ENCODE measurements around the gene KIF18B. TPM values are rescaled to one million over a fixed set of nuclear protein-coding genes. Genes with fewer than 3 reads are reported as not detected.

The KIF18B gene
- total and polyA plus RNA-seq, 2 donors (not counting 1 experiment from before 2014, with no cell fraction given): 0.44 to 0.48 TPM

- intact Hi-C loops (cut with micrococcal nuclease): loop anchor here (1.0 kb wide), 4 partner anchors 48 to 191 kb away; partner anchors contain the start of genes C1QL1, DBF4B, KIF18B and NMT1
- under 1% methylated on average over 54 of the region's 54 CpGs for WGBS (ENCODE audit: insufficient coverage)
- Mint-ChIP-seq H3K9me3 (ENCODE audit: insufficient read depth) (no peaks in the 10 kb centered on the region), H3K27ac (peak within 1 kb of the TSS; percentile 100), H3K4me1 (peaks cover 29% of the 10 kb centered on the region), H3K27me3 (no peaks in the 10 kb centered on the region), H3K4me3 (peak within 1 kb of the TSS; percentile 98)
- no peaks in the 10 kb centered on the region for H3K9me3 ChIP-seq (ENCODE audit: control extremely low read depth in 1 of 3, control insufficient read depth in 2 of 3, insufficient read depth in 1 of 3, low read length in 2 of 3)
- ATAC-seq (ENCODE audit: low read depth) (peak; percentile 90), DNase-seq (peak; percentile 98)
- H3K27ac ChIP-seq (ENCODE audit: low read length in 2 of 2): peak within 1 kb of the TSS; percentile 98 to 100
- peak within 1 kb of the TSS; percentile 77 to 98 (median 88) for H3K4me3 ChIP-seq (ENCODE audit: control extremely low read depth in 1 of 5, extremely low read depth in 1 of 5, insufficient read depth in 1 of 5, low read depth in 2 of 5, low read length in 4 of 5)
- POLR2A ChIA-PET: interaction anchor here (0.5 to 2.1 kb wide), 6 partner anchors 162 to 681 kb away, joined by 3 to 9 read pairs (median 4); partner anchors contain the start of genes HEXIM1 and NMT1
- peaks cover 15% of the 10 kb centered on the region for H4K20me1 ChIP-seq (ENCODE audit: control insufficient read depth, insufficient read depth, low read length, poor library complexity, severe bottlenecking)
- H3K4me1 ChIP-seq (ENCODE audit: control insufficient read depth in 2 of 2, insufficient read depth in 2 of 2, low read length in 2 of 2): peaks cover 13 to 23% of the 10 kb centered on the region in 2 donors
- peaks cover 50% of the 10 kb centered on the region for H3K79me2 ChIP-seq (ENCODE audit: control insufficient read depth, insufficient read depth, low read length)
- TF ChIP-seq, protein P1, sequence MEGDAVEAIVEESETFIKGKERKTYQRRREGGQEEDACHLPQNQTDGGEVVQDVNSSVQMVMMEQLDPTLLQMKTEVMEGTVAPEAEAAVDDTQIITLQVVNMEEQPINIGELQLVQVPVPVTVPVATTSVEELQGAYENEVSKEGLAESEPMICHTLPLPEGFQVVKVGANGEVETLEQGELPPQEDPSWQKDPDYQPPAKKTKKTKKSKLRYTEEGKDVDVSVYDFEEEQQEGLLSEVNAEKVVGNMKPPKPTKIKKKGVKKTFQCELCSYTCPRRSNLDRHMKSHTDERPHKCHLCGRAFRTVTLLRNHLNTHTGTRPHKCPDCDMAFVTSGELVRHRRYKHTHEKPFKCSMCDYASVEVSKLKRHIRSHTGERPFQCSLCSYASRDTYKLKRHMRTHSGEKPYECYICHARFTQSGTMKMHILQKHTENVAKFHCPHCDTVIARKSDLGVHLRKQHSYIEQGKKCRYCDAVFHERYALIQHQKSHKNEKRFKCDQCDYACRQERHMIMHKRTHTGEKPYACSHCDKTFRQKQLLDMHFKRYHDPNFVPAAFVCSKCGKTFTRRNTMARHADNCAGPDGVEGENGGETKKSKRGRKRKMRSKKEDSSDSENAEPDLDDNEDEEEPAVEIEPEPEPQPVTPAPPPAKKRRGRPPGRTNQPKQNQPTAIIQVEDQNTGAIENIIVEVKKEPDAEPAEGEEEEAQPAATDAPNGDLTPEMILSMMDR (IDR thresholded peaks at IDR 0.05): no peak
- TF ChIP-seq EZH2 (IDR thresholded peaks at IDR 0.05; ENCODE audit: borderline replicate concordance, insufficient read depth, low read depth, low read length, poor library complexity, severe bottlenecking): no peak
- CTCF ChIA-PET: interaction anchor here (1.0 to 3.3 kb wide), 7 partner anchors 21 to 298 kb away, joined by 3 to 9 read pairs (median 4); no protein-coding TSS in a partner anchor
- H3K4me2 ChIP-seq (replicated peaks; ENCODE audit: low read depth, low read length, poor library complexity, severe bottlenecking): peak within 1 kb of the TSS; percentile 83
- H3K27me3 ChIP-seq (replicated peaks in 1 of 4; ENCODE audit: control extremely low read depth in 1 of 4, control insufficient read depth in 3 of 4, insufficient read depth in 4 of 4, low read length in 3 of 4): peaks cover 0 to 3% (median 0%) of the 10 kb centered on the region in 4 experiments
- peaks cover 8 to 11% of the 10 kb centered on the region in 2 experiments for H3K36me3 ChIP-seq (replicated peaks in 1 of 2; ENCODE audit: control extremely low read depth in 1 of 2, control insufficient read depth in 1 of 2, extremely low read depth in 1 of 2, insufficient read depth in 2 of 2, low read length in 1 of 2)
- peak within 1 kb of the TSS; percentile 92 for H3K9ac ChIP-seq (ENCODE audit: low read length)
- peak within 1 kb of the TSS; percentile 83 for H2AFZ ChIP-seq (ENCODE audit: insufficient read depth, low read depth, low read length, poor library complexity, severe bottlenecking)
Measured at GRCh38 chr17:44899074-44899782, 48.3 kb downstream of the KIF18B start, which contains the start of gene EFTUD2. TSS of gene EFTUD2 (minus strand) at chr17:44899445. CDS start at chr17:44894521, 4,924 bp downstream.
